HEK293 (cell line): Measurements from ENCODE around the gene SERTAD3.

Experiments
- CTCF ChIA-PET: fragments of 350-600 bp; formaldehyde crosslinking; extraction: SDS; loops from one replicate; lab custom pipeline; 2021; ENCODE audit warnings: antibody characterized with exemption; lab: Yijun Ruan, JAX
- POLR2A ChIA-PET: fragments of 300-600 bp; formaldehyde crosslinking; extraction: SDS; loops from one replicate; lab custom pipeline; 2020; ENCODE audit warnings: antibody characterized with exemption, inconsistent platforms; lab: Yijun Ruan, JAX
- H3K27ac ChIP-seq: fragments of 200-500 bp; sonication (Bioruptor generic); 2 replicates; pipeline ENCODE4 v1.5.1; 2014; ENCODE audit warnings: low read depth, low read length, control low read depth, inconsistent platforms; ENCODE audit errors: extremely low read depth
- H3K36me3 ChIP-seq, 2 experiments: fragments of 200-500 bp in 1 of 2; sonication (Bioruptor generic) in 1 of 2; 1 replicate in 1 of 2; 2 replicates in 1 of 2; pipeline ENCODE4 v1.5.1; 2014 to 2017; ENCODE audit warnings: inconsistent platforms in 2 of 2, low read length in 2 of 2; ENCODE audit not compliant: control insufficient read depth in 2 of 2, insufficient read depth in 1 of 2
- H3K4me1 ChIP-seq: fragments of 200-500 bp; sonication (Bioruptor generic); 2 replicates; pipeline ENCODE4 v1.5.1; 2014; ENCODE audit warnings: mild to moderate bottlenecking, low read length, inconsistent platforms; ENCODE audit not compliant: control insufficient read depth, insufficient read depth
- H3K4me3 ChIP-seq: 2 replicates; pipeline ENCODE4 v1.5.1; 2011; ENCODE audit warnings: low read depth, mild to moderate bottlenecking, control low read depth, low read length, moderate library complexity
- H3K9me3 ChIP-seq: fragments of 200-500 bp; sonication (Bioruptor generic); 2 replicates; pipeline ENCODE4 v1.5.1; 2014; ENCODE audit warnings: low read depth, low read length, inconsistent platforms; ENCODE audit not compliant: control insufficient read depth, insufficient read depth
- RBAK ChIP-seq: fragments of 450-650 bp; formaldehyde crosslinking; IDR thresholded peaks from 2 replicates; pipeline ENCODE4 v1.5.1; 2016; ENCODE audit warnings: missing biosample characterization, missing genetic modification characterization
- SALL2 ChIP-seq: fragments of 450-650 bp; formaldehyde crosslinking; IDR thresholded peaks from 2 replicates; pipeline ENCODE4 v1.5.0; 2017; ENCODE audit warnings: missing biosample characterization, mild to moderate bottlenecking, missing genetic modification characterization, borderline replicate concordance
- ZNF114 ChIP-seq: fragments of 450-650 bp; formaldehyde crosslinking; IDR thresholded peaks from 2 replicates; pipeline ENCODE4 v1.5.0; 2017; ENCODE audit warnings: missing biosample characterization, missing genetic modification characterization
- ZNF121 ChIP-seq: fragments of 450-650 bp; formaldehyde crosslinking; IDR thresholded peaks from 2 replicates; pipeline ENCODE4 v1.5.1; 2016; ENCODE audit warnings: missing biosample characterization, missing genetic modification characterization
- ZNF664 ChIP-seq: fragments of 450-650 bp; formaldehyde crosslinking; IDR thresholded peaks from 2 replicates; pipeline ENCODE4 v1.5.1; 2016; ENCODE audit warnings: missing biosample characterization, missing genetic modification characterization
- ZNF785 ChIP-seq: fragments of 450-650 bp; formaldehyde crosslinking; IDR thresholded peaks from 2 replicates; pipeline ENCODE4 v1.5.1; 2016; ENCODE audit warnings: missing biosample characterization, missing genetic modification characterization
- TF ChIP-seq, protein P1 (sequence below): fragments of 450-650 bp; formaldehyde crosslinking; IDR thresholded peaks from 2 replicates; pipeline ENCODE4 v1.5.1; 2016; ENCODE audit warnings: missing biosample characterization, missing genetic modification characterization
- TF ChIP-seq, protein P2 (sequence below): fragments of 450-650 bp; formaldehyde crosslinking; IDR thresholded peaks from 2 replicates; pipeline ENCODE4 v1.5.1; 2016; ENCODE audit warnings: missing biosample characterization, missing genetic modification characterization
- TF ChIP-seq, protein P3 (sequence below): fragments of 450-650 bp; formaldehyde crosslinking; IDR thresholded peaks from 2 replicates; pipeline ENCODE4 v1.5.1; 2016; ENCODE audit warnings: missing biosample characterization, missing genetic modification characterization
- TF ChIP-seq, protein P4 (sequence below): fragments of 450-650 bp; formaldehyde crosslinking; IDR thresholded peaks from 2 replicates; pipeline ENCODE4 v1.5.1; 2016; ENCODE audit warnings: missing biosample characterization, missing genetic modification characterization

Gene SERTAD3

DNA sequence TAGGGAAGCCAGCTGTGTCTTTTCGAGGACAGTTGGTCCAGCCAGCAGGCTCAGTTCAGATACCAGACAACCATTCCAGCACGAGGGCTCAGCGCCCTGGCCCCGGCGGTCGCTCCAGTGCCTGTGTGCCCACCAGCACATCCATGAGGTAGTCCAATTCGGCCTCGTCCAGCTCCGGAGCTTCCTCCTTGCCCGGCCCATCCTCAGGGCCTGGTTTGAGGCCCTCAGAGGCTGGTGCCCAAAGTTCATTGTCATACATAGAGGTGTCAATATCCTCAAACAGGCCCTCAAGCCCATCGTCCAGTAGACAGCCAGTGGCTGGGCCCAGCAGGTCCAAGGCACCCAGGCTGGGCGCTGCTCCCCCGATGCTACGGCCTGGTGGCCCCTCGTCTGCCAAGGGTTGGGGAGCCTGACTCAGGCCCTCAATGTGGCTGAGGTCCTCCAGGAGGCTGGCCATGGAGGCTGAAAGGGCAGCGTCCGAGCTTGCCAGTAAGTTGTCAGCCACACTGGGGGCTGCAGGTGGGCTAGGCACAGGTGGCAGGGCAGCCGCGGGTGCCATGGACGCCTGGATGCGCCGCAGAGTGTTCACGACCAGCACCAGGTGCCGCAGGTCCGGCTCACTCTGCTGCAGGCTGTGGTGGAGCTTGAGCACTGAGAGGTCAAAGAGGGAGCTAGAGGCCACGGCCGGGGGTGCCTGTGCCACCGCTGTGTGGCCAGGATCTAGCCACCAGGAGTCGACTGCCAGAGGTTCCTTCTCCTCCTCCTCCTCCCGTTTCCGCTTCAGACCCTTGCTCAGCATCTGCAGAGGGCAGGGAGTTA is 21.2 kb downstream of the SERTAD3 start (continued):
- TF ChIP-seq, protein P1, sequence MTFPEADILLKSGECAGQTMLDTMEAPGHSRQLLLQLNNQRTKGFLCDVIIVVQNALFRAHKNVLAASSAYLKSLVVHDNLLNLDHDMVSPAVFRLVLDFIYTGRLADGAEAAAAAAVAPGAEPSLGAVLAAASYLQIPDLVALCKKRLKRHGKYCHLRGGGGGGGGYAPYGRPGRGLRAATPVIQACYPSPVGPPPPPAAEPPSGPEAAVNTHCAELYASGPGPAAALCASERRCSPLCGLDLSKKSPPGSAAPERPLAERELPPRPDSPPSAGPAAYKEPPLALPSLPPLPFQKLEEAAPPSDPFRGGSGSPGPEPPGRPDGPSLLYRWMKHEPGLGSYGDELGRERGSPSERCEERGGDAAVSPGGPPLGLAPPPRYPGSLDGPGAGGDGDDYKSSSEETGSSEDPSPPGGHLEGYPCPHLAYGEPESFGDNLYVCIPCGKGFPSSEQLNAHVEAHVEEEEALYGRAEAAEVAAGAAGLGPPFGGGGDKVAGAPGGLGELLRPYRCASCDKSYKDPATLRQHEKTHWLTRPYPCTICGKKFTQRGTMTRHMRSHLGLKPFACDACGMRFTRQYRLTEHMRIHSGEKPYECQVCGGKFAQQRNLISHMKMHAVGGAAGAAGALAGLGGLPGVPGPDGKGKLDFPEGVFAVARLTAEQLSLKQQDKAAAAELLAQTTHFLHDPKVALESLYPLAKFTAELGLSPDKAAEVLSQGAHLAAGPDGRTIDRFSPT (tag by site-specific recombination) = peak; percentile 38; the same call in 1 of the 2 replicates
- no peak for TF ChIP-seq ZNF121 (tag by site-specific recombination)

DNA sequence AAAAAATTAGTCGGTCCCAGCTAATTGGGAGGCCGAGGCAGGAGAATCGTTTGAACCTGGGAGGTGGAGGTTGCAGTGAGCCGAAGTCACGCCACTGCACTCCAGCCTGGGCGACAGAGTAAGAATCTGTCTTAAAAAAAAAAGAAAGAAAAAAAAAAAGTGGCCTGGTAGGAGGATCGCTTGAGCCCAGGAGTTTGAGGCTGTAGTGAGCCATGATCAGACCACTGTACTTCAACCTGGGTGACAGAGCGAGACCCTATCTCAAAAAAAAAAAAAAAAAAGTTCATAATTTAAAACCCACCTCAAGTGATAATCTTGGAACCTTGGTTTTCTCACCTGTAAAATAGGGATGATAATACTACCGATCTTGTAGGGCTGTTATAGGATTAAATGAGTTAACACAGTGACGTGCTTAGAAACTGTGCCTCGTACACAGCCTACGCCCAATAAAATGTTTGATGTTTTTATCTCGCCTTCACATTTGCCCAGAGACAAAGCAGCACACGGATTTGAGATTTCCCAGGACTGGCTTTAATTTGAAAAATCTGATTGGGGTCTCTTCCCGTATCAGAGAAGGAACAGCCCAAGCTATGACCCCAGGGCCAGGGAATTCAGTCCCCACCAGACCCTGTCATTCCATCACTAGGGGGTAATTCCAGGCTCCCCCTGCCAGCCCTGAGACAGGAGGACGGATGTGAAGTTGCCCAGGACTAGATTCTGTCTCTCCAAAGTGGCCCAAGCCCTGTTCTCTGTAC is 22.0 kb downstream of the SERTAD3 start:
- Histone ChIP-seq H3K4me1 (peaks cover 18% of the 10 kb centered on the region), H3K27ac (peak overlapping the region; percentile 95; the same call in 1 of the 2 replicates), H3K36me3 (peaks cover 13 to 15% of the 10 kb centered on the region in 2 experiments), H3K4me3 (no peak overlapping the region), H3K9me3 (no peaks in the 10 kb centered on the region)
- ChIA-PET CTCF (interaction anchor here (0.6 to 3.2 kb wide), 14 partner anchors 10 to 177 kb away, joined by 3 to 37 read pairs (median 11); partner anchors contain the start of genes BLVRB and SERTAD3), POLR2A (interaction anchor here (0.6 to 9.2 kb wide), 7 partner anchors 17 to 149 kb away, joined by 3 to 428 read pairs (median 7); partner anchors contain the start of genes C19orf47, PLD3 and SERTAD3)
- TF ChIP-seq ZNF114 (tag by site-specific recombination) = no peak
- TF ChIP-seq, protein P2, sequence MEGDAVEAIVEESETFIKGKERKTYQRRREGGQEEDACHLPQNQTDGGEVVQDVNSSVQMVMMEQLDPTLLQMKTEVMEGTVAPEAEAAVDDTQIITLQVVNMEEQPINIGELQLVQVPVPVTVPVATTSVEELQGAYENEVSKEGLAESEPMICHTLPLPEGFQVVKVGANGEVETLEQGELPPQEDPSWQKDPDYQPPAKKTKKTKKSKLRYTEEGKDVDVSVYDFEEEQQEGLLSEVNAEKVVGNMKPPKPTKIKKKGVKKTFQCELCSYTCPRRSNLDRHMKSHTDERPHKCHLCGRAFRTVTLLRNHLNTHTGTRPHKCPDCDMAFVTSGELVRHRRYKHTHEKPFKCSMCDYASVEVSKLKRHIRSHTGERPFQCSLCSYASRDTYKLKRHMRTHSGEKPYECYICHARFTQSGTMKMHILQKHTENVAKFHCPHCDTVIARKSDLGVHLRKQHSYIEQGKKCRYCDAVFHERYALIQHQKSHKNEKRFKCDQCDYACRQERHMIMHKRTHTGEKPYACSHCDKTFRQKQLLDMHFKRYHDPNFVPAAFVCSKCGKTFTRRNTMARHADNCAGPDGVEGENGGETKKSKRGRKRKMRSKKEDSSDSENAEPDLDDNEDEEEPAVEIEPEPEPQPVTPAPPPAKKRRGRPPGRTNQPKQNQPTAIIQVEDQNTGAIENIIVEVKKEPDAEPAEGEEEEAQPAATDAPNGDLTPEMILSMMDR (tag by site-specific recombination) = no peak
- TF ChIP-seq, protein P3, sequence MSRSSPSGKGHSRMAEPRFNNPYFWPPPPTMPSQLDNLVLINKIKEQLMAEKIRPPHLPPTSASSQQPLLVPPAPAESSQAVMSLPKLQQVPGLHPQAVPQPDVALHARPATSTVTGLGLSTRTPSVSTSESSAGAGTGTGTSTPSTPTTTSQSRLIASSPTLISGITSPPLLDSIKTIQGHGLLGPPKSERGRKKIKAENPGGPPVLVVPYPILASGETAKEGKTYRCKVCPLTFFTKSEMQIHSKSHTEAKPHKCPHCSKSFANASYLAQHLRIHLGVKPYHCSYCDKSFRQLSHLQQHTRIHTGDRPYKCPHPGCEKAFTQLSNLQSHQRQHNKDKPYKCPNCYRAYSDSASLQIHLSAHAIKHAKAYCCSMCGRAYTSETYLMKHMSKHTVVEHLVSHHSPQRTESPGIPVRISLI = peak; percentile 96
- TF ChIP-seq ZNF785 (tag by site-specific recombination) = peak; percentile 38; the same call in 1 of the 2 replicates
- no peak for TF ChIP-seq SALL2 (tag by site-specific recombination)
- TF ChIP-seq ZNF664 = peak; percentile 53; the same call in 1 of the 2 replicates
- TF ChIP-seq RBAK (tag by site-specific recombination) = 0 out of 2 replicates have a peak, but pooled peaks have one; percentile 11
- TF ChIP-seq, protein P4, sequence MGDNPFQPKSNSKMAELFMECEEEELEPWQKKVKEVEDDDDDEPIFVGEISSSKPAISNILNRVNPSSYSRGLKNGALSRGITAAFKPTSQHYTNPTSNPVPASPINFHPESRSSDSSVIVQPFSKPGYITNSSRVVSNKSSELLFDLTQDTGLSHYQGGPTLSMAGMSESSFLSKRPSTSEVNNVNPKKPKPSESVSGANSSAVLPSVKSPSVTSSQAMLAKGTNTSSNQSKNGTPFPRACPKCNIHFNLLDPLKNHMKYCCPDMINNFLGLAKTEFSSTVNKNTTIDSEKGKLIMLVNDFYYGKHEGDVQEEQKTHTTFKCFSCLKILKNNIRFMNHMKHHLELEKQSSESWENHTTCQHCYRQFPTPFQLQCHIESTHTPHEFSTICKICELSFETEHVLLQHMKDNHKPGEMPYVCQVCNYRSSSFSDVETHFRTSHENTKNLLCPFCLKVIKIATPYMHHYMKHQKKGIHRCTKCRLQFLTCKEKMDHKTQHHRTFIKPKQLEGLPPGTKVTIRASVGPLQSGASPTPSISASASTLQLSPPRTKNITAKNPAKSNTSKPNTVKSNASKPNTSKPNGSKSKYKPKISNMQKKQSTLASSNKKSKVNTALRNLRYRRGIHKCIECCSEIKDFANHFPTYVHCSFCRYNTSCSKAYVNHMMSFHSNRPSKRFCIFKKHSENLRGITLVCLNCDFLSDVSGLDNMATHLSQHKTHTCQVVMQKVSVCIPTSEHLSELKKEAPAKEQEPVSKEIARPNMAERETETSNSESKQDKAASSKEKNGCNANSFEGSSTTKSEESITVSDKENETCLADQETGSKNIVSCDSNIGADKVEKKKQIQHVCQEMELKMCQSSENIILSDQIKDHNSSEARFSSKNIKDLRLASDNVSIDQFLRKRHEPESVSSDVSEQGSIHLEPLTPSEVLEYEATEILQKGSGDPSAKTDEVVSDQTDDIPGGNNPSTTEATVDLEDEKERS (tag by site-specific recombination) = 0 out of 2 replicates have a peak, but pooled peaks have one; percentile 6
